ENCODE measurements around the gene ACP7. TPM values are rescaled to one million over a fixed set of nuclear protein-coding genes. Genes with fewer than 3 reads are reported as not detected.

Gene ACP7
- total and polyA plus RNA-seq, 2 of the 4 experiments (the other 2 are of a cell fraction): not detected

- H3K27me3 ChIP-seq (ENCODE audit: control insufficient read depth, insufficient read depth, low read length): peaks cover 21% of the 10 kb centered on the region
- H2BK15ac ChIP-seq (ENCODE audit: low read depth, low read length): no peak overlapping the region
- no peak overlapping the region for H3K18ac ChIP-seq (ENCODE audit: low read depth, low read length)
- H2BK5ac ChIP-seq (ENCODE audit: low read depth, low read length, poor library complexity, severe bottlenecking): no peak overlapping the region
- no peaks in the 10 kb centered on the region for H3K4me1 ChIP-seq (ENCODE audit: control insufficient read depth, insufficient read depth, low read length)
- H3K4me2 ChIP-seq (ENCODE audit: low read depth, low read length): no peak overlapping the region
- H3K9ac ChIP-seq (ENCODE audit: low read depth, low read length): no peak overlapping the region
- no peak overlapping the region for H3K14ac ChIP-seq (replicated peaks; ENCODE audit: low read depth, low read length)
- no peak overlapping the region for H2AFZ ChIP-seq (replicated peaks; ENCODE audit: low read length, poor library complexity)
- BruUV-seq (replicated peaks): no TSS peak
- no peaks in the 10 kb centered on the region for H3K9me1 ChIP-seq (ENCODE audit: insufficient read depth, low read length)
- ChIA-PET POLR2A (ENCODE audit: unreplicated experiment) (no interaction called here), CTCF (no interaction called here)
- H3K9me3 ChIP-seq (ENCODE audit: control insufficient read depth, insufficient read depth, low read length): 0 out of 2 replicates have a peak, but pooled peaks cover 2% of the 10 kb centered on the region
- no peak overlapping the region for H4K5ac ChIP-seq (ENCODE audit: low read depth, low read length)
- DNase-seq: no peak
- no peak overlapping the region for H2BK20ac ChIP-seq (ENCODE audit: low read depth, low read length)
- TF ChIP-seq CEBPB (IDR thresholded peaks at IDR 0.05; ENCODE audit: low read depth, low read length): no peak
- TF ChIP-seq MAZ (IDR thresholded peaks at IDR 0.05; ENCODE audit: borderline replicate concordance, low read depth, low read length): no peak
- no peak for TF ChIP-seq RFX5 (IDR thresholded peaks at IDR 0.05; ENCODE audit: low read depth, low read length)
- no peak for TF ChIP-seq MAFK (IDR thresholded peaks at IDR 0.05; ENCODE audit: low read depth, low read length)
- no peak for TF ChIP-seq CTCF (conservative IDR thresholded peaks at IDR 0.05; ENCODE audit: low read depth, low read length)
- TF ChIP-seq NFE2L2 (IDR thresholded peaks at IDR 0.05; ENCODE audit: low read depth, low read length): no peak
- no peak for TF ChIP-seq MXI1 (IDR thresholded peaks at IDR 0.05; ENCODE audit: borderline replicate concordance, low read depth, low read length)
- in situ Hi-C loops (cut with MboI; ENCODE audit: low sequenced_read_pairs): no loop called here
- no peaks in the 10 kb centered on the region for H3K36me3 ChIP-seq (ENCODE audit: control insufficient read depth, insufficient read depth, low read length)
- WGBS, 2 experiments (ENCODE audit: extremely low coverage in 2 of 2, insufficient read length in 1 of 2): no CpG with 5 or more reads among the region's 7 CpGs
- no peak overlapping the region for H4K91ac ChIP-seq (ENCODE audit: insufficient read depth, low read depth, low read length)
- H4K8ac ChIP-seq (ENCODE audit: low read depth in 2 of 2, low read length in 2 of 2): no peak overlapping the region
- no peak overlapping the region for H2AK5ac ChIP-seq (ENCODE audit: low read depth, low read length)
- intact Hi-C loops (cut with micrococcal nuclease): no loop called here
- no peak overlapping the region for H3K56ac ChIP-seq (ENCODE audit: extremely low read depth, insufficient read depth, low read length)
- no peak; the same call in 1 of the 2 replicates for ATAC-seq (ENCODE audit: low read depth)
- no peak overlapping the region for H3K27ac ChIP-seq (ENCODE audit: insufficient read depth, low read length)
- no peak overlapping the region for H3K4ac ChIP-seq (ENCODE audit: low read depth, low read length)
- H3K4me3 ChIP-seq (ENCODE audit: insufficient read depth, low read depth, low read length): no peak overlapping the region
- H2BK120ac ChIP-seq (ENCODE audit: low read depth, low read length): no peak overlapping the region
- no peak overlapping the region for H3K23ac ChIP-seq (ENCODE audit: low read depth, low read length)
- dilution Hi-C loops (cut with HindIII; ENCODE audit: low sequenced_read_pairs, unreplicated experiment): no loop called here
- no peak overlapping the region for H2AK9ac ChIP-seq (replicated peaks; ENCODE audit: low read depth, low read length, poor library complexity)
- no peaks in the 10 kb centered on the region for H3K79me1 ChIP-seq (ENCODE audit: low read depth in 1 of 2, low read length in 2 of 2)
- no peaks in the 10 kb centered on the region for H4K20me1 ChIP-seq (ENCODE audit: insufficient read depth, low read length)
Observed at GRCh38 chr19:39046037-39046821, 37.9 kb upstream of the ACP7 start.
